ENCODE results near the gene WIPF2. TPM values are rescaled to one million over a fixed set of nuclear protein-coding genes. Genes with fewer than 3 reads are reported as not detected.

The WIPF2 gene
- total RNA-seq, 4 donors from 2014 or later = 7.8 to 21.5 (median 12.1) TPM

DNA sequence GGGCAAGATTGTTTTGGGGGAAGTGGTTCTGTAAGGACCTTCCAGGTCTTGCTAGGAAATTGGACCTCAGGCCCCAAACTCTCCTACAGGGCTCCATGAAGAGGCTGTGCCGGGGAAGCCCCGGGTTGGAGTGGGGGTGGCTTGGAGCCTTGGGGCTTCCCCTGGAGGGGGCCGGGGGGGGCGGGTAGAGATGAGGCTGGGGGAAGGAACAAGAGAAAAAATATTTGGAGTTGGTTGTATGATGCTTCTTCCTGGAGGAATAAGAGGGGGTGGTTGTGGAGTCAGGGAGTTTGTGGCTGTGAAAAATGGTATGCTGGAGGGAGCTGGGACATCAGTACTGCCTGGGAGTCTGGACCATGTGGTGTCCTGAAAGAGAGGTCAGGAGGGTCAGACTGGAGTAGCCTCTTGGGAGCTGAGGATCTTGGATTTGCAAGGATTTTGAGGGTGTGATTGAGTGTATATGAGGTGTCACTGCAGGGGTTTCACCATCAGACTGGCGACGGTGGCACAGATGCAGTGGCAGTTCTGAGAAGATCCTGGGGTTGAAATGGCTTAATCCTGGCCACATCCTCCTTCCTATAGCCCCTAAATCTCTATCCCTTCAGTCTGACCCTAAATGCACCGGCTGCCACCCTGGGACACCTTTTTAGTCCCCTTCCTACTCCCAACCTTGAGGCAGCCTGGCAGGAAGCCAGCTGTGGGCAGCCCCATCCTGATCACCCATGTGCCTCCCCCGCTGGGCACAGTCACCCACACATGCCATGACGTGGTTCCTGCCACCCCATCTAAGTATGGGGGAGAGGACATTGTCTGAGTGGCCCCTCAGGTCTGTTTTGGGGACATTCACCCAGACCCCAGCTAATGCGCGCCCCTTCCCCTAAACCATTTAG is 100.8 kb downstream of the WIPF2 start:
- H3K36me3 ChIP-seq = no peaks in the 10 kb centered on the region
- no peaks in the 10 kb centered on the region for H3K27me3 ChIP-seq
- peak overlapping the region; percentile 94 to 98 (median 96) for H3K27ac ChIP-seq (replicated peaks in 1 of 4)
- peaks cover 92 to 95% (median 94%) of the 10 kb centered on the region in 4 donors for H3K4me1 ChIP-seq
- no peak for DNase-seq (ENCODE audit: extremely low spot score)
- TF ChIP-seq, protein P1, sequence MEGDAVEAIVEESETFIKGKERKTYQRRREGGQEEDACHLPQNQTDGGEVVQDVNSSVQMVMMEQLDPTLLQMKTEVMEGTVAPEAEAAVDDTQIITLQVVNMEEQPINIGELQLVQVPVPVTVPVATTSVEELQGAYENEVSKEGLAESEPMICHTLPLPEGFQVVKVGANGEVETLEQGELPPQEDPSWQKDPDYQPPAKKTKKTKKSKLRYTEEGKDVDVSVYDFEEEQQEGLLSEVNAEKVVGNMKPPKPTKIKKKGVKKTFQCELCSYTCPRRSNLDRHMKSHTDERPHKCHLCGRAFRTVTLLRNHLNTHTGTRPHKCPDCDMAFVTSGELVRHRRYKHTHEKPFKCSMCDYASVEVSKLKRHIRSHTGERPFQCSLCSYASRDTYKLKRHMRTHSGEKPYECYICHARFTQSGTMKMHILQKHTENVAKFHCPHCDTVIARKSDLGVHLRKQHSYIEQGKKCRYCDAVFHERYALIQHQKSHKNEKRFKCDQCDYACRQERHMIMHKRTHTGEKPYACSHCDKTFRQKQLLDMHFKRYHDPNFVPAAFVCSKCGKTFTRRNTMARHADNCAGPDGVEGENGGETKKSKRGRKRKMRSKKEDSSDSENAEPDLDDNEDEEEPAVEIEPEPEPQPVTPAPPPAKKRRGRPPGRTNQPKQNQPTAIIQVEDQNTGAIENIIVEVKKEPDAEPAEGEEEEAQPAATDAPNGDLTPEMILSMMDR (IDR thresholded peaks at IDR 0.05) = no peak
- TF ChIP-seq POLR2A (IDR thresholded peaks at IDR 0.05; ENCODE audit: low read depth) (no peak), POLR2AphosphoS5 (IDR thresholded peaks at IDR 0.05) (no peak), EP300 (IDR thresholded peaks at IDR 0.05) (no peak)
- WGBS = 37% methylated on average over 7 of the region's 11 CpGs
- intact Hi-C loops (cut with DNase I) = no loop called here
- no peaks in the 10 kb centered on the region for H3K9me3 ChIP-seq
- peak overlapping the region; percentile 90 to 99 (median 94) for H3K4me3 ChIP-seq

DNA sequence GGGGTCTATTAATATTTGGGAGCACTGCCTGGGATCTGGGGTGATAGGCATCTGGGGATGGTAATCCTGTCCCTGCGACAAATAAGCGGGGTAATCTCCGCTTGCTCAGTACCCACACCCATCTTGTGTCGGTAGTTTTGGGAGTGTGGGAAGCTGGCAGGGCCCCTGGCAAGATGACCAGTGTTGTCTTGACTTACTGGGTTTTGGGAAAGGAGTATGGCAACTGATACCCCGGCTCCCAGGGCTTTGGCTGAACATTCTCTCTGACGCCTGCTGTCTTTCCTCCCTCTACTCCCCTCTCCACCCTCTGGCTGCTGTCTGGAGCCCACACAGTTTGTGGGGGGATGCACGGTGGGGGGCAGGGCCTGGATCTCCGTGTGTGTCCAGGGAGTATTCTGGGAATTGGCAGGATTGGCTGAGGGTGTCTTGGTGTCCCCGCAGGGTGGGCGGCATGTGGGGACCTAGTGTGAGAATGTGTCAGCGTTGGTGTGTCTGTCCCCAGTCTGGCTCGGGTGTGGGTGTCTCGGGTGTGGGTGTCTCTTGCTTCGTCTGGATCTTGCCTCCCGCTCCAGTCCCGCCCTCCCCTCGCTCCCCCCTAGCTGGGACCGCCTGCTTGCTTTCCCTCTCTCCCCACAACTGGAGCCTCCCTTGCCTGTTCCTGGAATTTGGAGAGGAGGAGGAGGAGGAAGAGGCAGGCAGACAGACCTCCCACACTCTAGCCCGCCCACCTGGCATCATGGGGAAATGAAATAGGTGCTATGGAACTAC is 101.8 kb downstream of the WIPF2 start:
- Histone ChIP-seq H3K27ac (replicated peaks in 1 of 4) (peak overlapping the region; percentile 94 to 98 (median 96)), H3K4me3 (peak overlapping the region; percentile 90 to 99 (median 94)), H3K4me1 (peaks cover 92 to 96% (median 94%) of the 10 kb centered on the region in 4 donors), H3K36me3 (no peaks in the 10 kb centered on the region), H3K9me3 (no peaks in the 10 kb centered on the region), H3K27me3 (no peaks in the 10 kb centered on the region)
- 24% methylated on average over 12 of the region's 19 CpGs for WGBS
- no peak for DNase-seq (ENCODE audit: extremely low spot score)
- intact Hi-C loops (cut with DNase I) = no loop called here
- peak; percentile 37 to 69 for TF ChIP-seq POLR2AphosphoS5 (IDR thresholded peaks at IDR 0.05)
- TF ChIP-seq EP300 (IDR thresholded peaks at IDR 0.05) = no peak

DNA sequence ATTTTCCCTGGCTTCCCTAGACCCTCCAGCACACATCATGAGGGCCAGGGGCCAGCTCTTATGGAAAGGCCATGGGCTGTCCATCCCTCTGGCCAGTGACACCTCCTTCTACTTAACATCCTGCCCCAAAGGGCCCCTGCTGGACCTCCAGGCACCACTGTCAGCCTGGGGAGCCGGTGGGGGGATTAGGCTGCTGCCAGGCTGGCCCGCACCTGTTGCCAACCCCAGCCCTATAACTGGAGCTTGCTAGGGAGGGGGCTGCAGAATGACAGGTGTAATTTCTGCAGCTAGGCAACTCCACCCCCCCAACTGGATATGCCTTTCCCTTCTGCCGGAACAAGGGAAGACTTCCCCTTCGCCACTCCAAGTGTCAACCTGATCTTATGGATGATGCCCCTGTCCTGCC is 102.4 kb downstream of the WIPF2 start:
- DNase-seq (ENCODE audit: extremely low spot score) = no peak
- Histone ChIP-seq H3K27ac (replicated peaks in 1 of 4) (peak overlapping the region; percentile 94 to 98 (median 96)), H3K27me3 (no peaks in the 10 kb centered on the region), H3K4me3 (peak overlapping the region; percentile 90 to 99 (median 94)), H3K36me3 (no peaks in the 10 kb centered on the region), H3K9me3 (no peaks in the 10 kb centered on the region), H3K4me1 (peaks cover 92 to 96% (median 94%) of the 10 kb centered on the region in 4 donors)
- intact Hi-C loops (cut with DNase I) = no loop called here
- WGBS = 0% methylated on average over 2 of the region's 4 CpGs
- TF ChIP-seq, protein P1 (IDR thresholded peaks at IDR 0.05) = no peak
- TF ChIP-seq POLR2A (IDR thresholded peaks at IDR 0.05; ENCODE audit: low read depth) (no peak), EP300 (IDR thresholded peaks at IDR 0.05) (no peak), POLR2AphosphoS5 (IDR thresholded peaks at IDR 0.05) (no peak)

DNA sequence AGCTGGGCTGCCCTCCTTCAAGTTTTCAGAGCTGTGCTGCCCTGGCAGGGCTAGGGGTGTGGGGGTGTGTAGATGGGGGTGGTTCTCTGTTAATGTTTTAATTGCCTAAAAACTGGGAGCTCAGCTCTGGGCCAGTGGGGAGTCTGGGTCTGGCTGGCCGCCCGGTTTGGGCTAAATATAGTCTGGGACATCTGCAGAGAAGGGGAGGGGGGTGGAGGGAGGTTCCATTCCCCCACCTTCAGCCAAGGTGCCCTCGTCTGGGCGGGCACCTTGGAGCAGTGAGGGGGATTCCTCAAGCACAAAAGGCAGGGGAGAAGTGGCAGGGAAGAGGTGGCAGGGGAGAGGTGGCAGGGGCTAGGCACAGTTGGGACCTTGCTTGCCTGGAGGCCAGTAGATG is 102.9 kb downstream of the WIPF2 start:
- WGBS = 0% methylated on average over 4 of the region's 4 CpGs
- no peaks in the 10 kb centered on the region for H3K9me3 ChIP-seq
- H3K27me3 ChIP-seq = no peaks in the 10 kb centered on the region
- H3K36me3 ChIP-seq = no peaks in the 10 kb centered on the region
- intact Hi-C loops (cut with DNase I) = no loop called here
- TF ChIP-seq, protein P1 (IDR thresholded peaks at IDR 0.05) = no peak
- TF ChIP-seq POLR2A (IDR thresholded peaks at IDR 0.05; ENCODE audit: low read depth) (no peak), POLR2AphosphoS5 (IDR thresholded peaks at IDR 0.05) (no peak), EP300 (IDR thresholded peaks at IDR 0.05) (no peak)
- peaks cover 92 to 96% (median 94%) of the 10 kb centered on the region in 4 donors for H3K4me1 ChIP-seq
- peak overlapping the region; percentile 90 to 99 (median 94) for H3K4me3 ChIP-seq
- peak overlapping the region; percentile 94 to 98 (median 96) for H3K27ac ChIP-seq (replicated peaks in 1 of 4)
- no peak for DNase-seq (ENCODE audit: extremely low spot score)
